Prostate gland (tissue), 2 donors: ENCODE measurements around the gene INTS15. TPM values are rescaled to one million over a fixed set of nuclear protein-coding genes. Genes with fewer than 3 reads are reported as not detected.

Experiments used
- DNase-seq: peaks from one replicate; pipeline ENCODE4 v3.0.0-alpha.2; 2019; ENCODE audit warnings: low spot score
- H3K27ac ChIP-seq, 2 donors: fragments of 200-600 bp; sonication (generic); 2 replicates each; pipeline ENCODE4 v1.5.1; 2017 to 2019
- H3K27me3 ChIP-seq: fragments of 200-600 bp; sonication (generic); replicated peaks from 2 replicates; pipeline ENCODE4 v1.5.1; 2019; ENCODE audit not compliant: insufficient read depth
- H3K36me3 ChIP-seq, 2 donors: fragments of 200-600 bp; sonication (generic); 1 replicate in 1 of 2; 2 replicates in 1 of 2; pipeline versions ENCODE4 v1.5.1 to v1.8.1; 2017 to 2019
- H3K4me1 ChIP-seq: fragments of 200-600 bp; sonication (generic); replicated peaks from 2 replicates; pipeline ENCODE4 v1.5.1; 2019
- H3K4me3 ChIP-seq, 2 donors: fragments of 200-600 bp; sonication (generic); 2 replicates each; pipeline ENCODE4 v1.5.1; 2017 to 2019
- H3K9me3 ChIP-seq: fragments of 200-600 bp; sonication (generic); 2 replicates; pipeline ENCODE4 v1.5.1; 2017
- POLR2A ChIP-seq: fragments of 450-650 bp; IDR thresholded peaks from one replicate; pipeline ENCODE4 v1.6.1; 2016; ENCODE audit warnings: antibody characterized with exemption, mild to moderate bottlenecking
- POLR2AphosphoS5 ChIP-seq: sonication (generic); formaldehyde crosslinking; IDR thresholded peaks from one replicate; pipeline ENCODE4 v1.6.1; 2017; ENCODE audit warnings: antibody characterized with exemption
- WGBS: methylation state at CpG from one replicate; pipeline ENCODE4 v1.1.5; 2018; 5-methylcytosine and 5-hydroxymethylcytosine counted together
- intact Hi-C: fragments of 100-400 bp; cut with DNase I; formaldehyde crosslinking; loops from one replicate; pipeline ENCODE4 v1.14.2; 2022
- total RNA-seq, 2 donors: library from RNA; depleted of rRNA; stranded (reverse); fragments of >200 nt; gene quantifications; one replicate each; pipeline ENCODE4 v1.1.0, GENCODE V29; 2016
- TF ChIP-seq, protein P1 (sequence below), 4 experiments: fragments of 200-600 bp in 2 of 4; fragments of 450-650 bp in 2 of 4; sonication (generic) in 2 of 4; IDR thresholded peaks; 1 replicate in 3 of 4; 2 replicates in 1 of 4; pipeline ENCODE4 v1.5.1; 2016 to 2019; ENCODE audit warnings: antibody characterized with exemption in 4 of 4, mild to moderate bottlenecking in 2 of 4, moderate library complexity in 2 of 4

Gene INTS15
- total RNA-seq, 2 donors from 2014 or later: 38.3 to 38.7 TPM

DNA sequence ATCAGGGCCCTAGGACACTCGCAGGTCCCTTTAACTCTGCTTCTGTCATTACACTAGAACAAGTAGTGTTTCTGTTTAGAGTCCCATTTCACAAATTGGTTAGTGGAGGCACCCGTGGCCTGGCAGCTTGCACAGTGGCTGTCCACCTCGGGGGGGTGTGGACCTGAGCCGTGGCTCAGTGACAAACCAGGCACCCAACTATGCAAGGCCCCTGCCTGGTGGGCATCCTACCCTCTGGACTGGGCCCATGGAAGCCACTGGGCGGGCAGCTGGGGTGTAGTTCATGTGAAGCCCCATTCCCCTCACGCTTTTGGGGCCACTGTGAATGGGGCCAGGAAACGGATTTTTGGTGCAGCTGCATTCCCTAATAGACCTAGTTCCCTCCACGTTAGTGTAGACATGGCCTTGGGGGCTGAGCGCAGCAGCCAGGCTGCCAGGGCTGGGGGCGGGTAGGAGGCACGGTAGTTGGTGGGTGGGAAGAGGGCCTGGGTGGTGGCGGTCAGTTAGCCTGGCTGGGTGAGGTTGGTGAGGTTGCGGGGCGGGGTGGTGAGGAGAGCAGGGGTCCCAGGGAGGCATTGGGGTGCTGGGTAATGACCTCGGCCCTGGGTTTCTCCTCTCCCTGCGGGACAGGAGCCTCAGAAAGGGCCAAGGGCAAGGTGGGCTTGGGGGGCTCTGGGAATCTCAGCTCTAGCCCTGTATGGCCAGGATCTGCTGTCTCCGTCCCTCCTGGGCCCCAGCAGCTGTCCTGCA, 66.0 kb downstream of the INTS15 start:
- 95% methylated on average over 17 of the region's 17 CpGs for WGBS
- H3K9me3 ChIP-seq: no peaks in the 10 kb centered on the region
- intact Hi-C loops: no loop called here
- H3K27ac ChIP-seq: no peak overlapping the region
- no peaks in the 10 kb centered on the region for H3K4me1 ChIP-seq
- H3K4me3 ChIP-seq: no peak overlapping the region
- no peak for DNase-seq
- H3K36me3 ChIP-seq: peaks cover 0 to 35% of the 10 kb centered on the region in 2 donors
- TF ChIP-seq, protein P1, sequence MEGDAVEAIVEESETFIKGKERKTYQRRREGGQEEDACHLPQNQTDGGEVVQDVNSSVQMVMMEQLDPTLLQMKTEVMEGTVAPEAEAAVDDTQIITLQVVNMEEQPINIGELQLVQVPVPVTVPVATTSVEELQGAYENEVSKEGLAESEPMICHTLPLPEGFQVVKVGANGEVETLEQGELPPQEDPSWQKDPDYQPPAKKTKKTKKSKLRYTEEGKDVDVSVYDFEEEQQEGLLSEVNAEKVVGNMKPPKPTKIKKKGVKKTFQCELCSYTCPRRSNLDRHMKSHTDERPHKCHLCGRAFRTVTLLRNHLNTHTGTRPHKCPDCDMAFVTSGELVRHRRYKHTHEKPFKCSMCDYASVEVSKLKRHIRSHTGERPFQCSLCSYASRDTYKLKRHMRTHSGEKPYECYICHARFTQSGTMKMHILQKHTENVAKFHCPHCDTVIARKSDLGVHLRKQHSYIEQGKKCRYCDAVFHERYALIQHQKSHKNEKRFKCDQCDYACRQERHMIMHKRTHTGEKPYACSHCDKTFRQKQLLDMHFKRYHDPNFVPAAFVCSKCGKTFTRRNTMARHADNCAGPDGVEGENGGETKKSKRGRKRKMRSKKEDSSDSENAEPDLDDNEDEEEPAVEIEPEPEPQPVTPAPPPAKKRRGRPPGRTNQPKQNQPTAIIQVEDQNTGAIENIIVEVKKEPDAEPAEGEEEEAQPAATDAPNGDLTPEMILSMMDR (IDR thresholded peaks at IDR 0.05): no peak
- no peak for TF ChIP-seq POLR2A
- no peak for TF ChIP-seq POLR2AphosphoS5
- no peaks in the 10 kb centered on the region for H3K27me3 ChIP-seq

DNA sequence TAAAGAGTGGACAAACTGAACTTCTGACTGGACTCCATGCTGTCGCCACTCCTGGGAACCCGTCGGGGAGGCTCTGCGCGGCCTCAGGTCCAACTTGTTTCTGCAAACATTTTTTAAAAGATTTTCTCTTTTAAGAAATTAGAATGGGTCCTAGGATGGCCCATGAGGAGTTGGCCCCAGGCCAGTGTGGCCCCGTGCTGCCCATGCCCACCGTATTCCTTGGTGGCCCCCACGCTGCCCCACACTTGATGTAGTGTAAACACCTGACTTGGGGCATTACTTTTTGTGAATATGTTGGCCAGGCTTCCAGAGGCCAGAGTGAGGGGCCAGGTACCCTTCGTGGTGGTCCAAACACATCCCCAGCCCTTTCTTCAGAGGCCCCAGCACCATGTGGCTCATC, 66.6 kb downstream of the INTS15 start:
- Histone ChIP-seq H3K36me3 (peaks cover 0 to 35% of the 10 kb centered on the region in 2 donors), H3K4me1 (no peaks in the 10 kb centered on the region), H3K4me3 (no peak overlapping the region), H3K9me3 (no peaks in the 10 kb centered on the region), H3K27ac (no peak overlapping the region), H3K27me3 (no peaks in the 10 kb centered on the region)
- intact Hi-C loops: no loop called here
- DNase-seq: no peak
- 93% methylated on average over 9 of the region's 9 CpGs for WGBS
- no peak for TF ChIP-seq POLR2AphosphoS5
- no peak for TF ChIP-seq POLR2A
- TF ChIP-seq, protein P1 (IDR thresholded peaks at IDR 0.05): no peak

Other genes starting within 250 kb of the INTS15 start
- gene FAM220A, start 241.1 kb upstream of the INTS15 start, total RNA-seq: 10 to 100 TPM; 15.0 to 26.6 TPM
- 100 to 1,000 TPM; 175 to 180 TPM for gene RAC1, start 215.5 kb upstream of the INTS15 start, total RNA-seq
- gene DAGLB, start 142.1 kb upstream of the INTS15 start, total RNA-seq: 10 to 100 TPM in 1 of 2 donors, 1 to 10 TPM in 1; 9.7 to 20.4 TPM
- 100 to 1,000 TPM in 1 of 2 donors, 10 to 100 TPM in 1; 75.2 to 117 TPM for gene KDELR2, start 105.9 kb upstream of the INTS15 start, total RNA-seq
- gene GRID2IP, start 38.6 kb upstream of the INTS15 start, total RNA-seq: 1 to 10 TPM in 1 of 2 donors, under 1 TPM in 1; 0.73 to 2.6 TPM
- gene ZDHHC4, start 12.6 kb upstream of the INTS15 start, total RNA-seq: 10 to 100 TPM; 69.9 to 73.3 TPM
- 10 to 100 TPM; 16.5 to 17.2 TPM for gene ZNF853, start 25.6 kb downstream of the INTS15 start, total RNA-seq
- 10 to 100 TPM; 39.2 to 53.8 TPM for gene ZNF316, start 47.3 kb downstream of the INTS15 start, total RNA-seq
- gene ZNF12, start 116.9 kb downstream of the INTS15 start, total RNA-seq: 10 to 100 TPM; 22.1 to 24.1 TPM
- 10 to 100 TPM in 1 of 2 donors, not detected in 1; 14.6 TPM for gene RSPH10B2, start 164.1 kb downstream of the INTS15 start, total RNA-seq
- 10 to 100 TPM; 22.7 to 38.1 TPM for gene CCZ1B, start 236.3 kb downstream of the INTS15 start, total RNA-seq